HCT116 (cell line): Measurements from ENCODE around the gene S1PR1. TPM values are rescaled to one million over a fixed set of nuclear protein-coding genes. Genes with fewer than 3 reads are reported as not detected.

Experiments used
- ATAC-seq: fragments of 200-7000 bp; cut with Tn5 transposase; 2 replicates; pipeline ENCODE4 v1.9.1; 2020; ENCODE audit warnings: mild to moderate bottlenecking, moderate library complexity
- BruUV-seq: library from RNA; stranded (reverse); fragments of 400-500 nt; replicated peaks from 2 replicates; lab custom pipeline; 2021; lab: Mats Ljungman, UMichigan
- CTCF ChIA-PET: fragments of 300-600 bp; sonication (Branson Sonifier 250); formaldehyde crosslinking; loops from one replicate; lab custom pipeline; 2021; ENCODE audit warnings: antibody characterized with exemption; lab: Charles Lee
- POLR2A ChIA-PET: fragments of 300-600, 350-600 bp; sonication (Branson Sonifier 250); formaldehyde crosslinking; loops from one replicate; lab custom pipeline; 2021; ENCODE audit warnings: antibody characterized with exemption; lab: Charles Lee
- RAD21 ChIA-PET, 2 experiments: fragments of 300-600 bp; sonication (Branson Sonifier 250); formaldehyde crosslinking; loops; one replicate each; lab custom pipeline; 2023; ENCODE audit warnings: low total read pairs in 2 of 2; ENCODE audit not compliant: uncharacterized antibody in 2 of 2, unreplicated experiment in 2 of 2, low non-redundant PET in 1 of 2; lab: Charles Lee
- DNase-seq: peaks from one replicate; pipeline ENCODE4 v3.0.0-alpha.2; 2010; ENCODE audit warnings: low read depth, low spot score
- H2AFZ ChIP-seq: fragments of 200-600 bp; shearing (Covaris generic), sonication (generic); 2 replicates; pipeline ENCODE4 v1.6.1; 2017; ENCODE audit warnings: low read depth, mixed run types, mixed read lengths, antibody characterized with exemption, low read length; ENCODE audit not compliant: poor library complexity, severe bottlenecking
- H3K27ac ChIP-seq: 2 replicates; pipeline ENCODE4 v1.5.1; 2012; ENCODE audit warnings: low read depth, low read length
- H3K27me3 ChIP-seq: fragments of 200-600 bp; sonication (generic); 2 replicates; pipeline ENCODE4 v1.6.1; 2016; ENCODE audit warnings: mixed run types, low read length, mixed read lengths; ENCODE audit not compliant: insufficient read depth
- H3K36me3 ChIP-seq, 2 experiments: fragments of 200-500 bp in 1 of 2; fragments of 200-600 bp in 1 of 2; sonication (Bioruptor generic) in 1 of 2; sonication (generic) in 1 of 2; 2 replicates each; pipeline versions ENCODE4 v1.5.1 to v1.6.1; 2014 to 2016; ENCODE audit warnings: low read length in 2 of 2, inconsistent platforms in 1 of 2, mixed read lengths in 1 of 2, mixed run types in 1 of 2; ENCODE audit not compliant: insufficient read depth in 2 of 2, control insufficient read depth in 1 of 2
- H3K4me1 ChIP-seq, 2 experiments: fragments of 200-600 bp in 1 of 2; sonication (generic) in 1 of 2; 2 replicates each; pipeline versions ENCODE4 v1.5.1 to v1.6.1; 2012 to 2017; ENCODE audit warnings: low read length in 2 of 2, inconsistent platforms in 1 of 2, mild to moderate bottlenecking in 1 of 2, mixed read lengths in 1 of 2, mixed run types in 1 of 2, moderate library complexity in 1 of 2; ENCODE audit not compliant: insufficient read depth in 2 of 2, control insufficient read depth in 1 of 2
- H3K4me2 ChIP-seq: fragments of 200-600 bp; sonication (generic); 2 replicates; pipeline ENCODE4 v1.6.1; 2017; ENCODE audit warnings: mixed run types, low read length, mixed read lengths
- H3K4me3 ChIP-seq, 2 experiments: fragments of 200-600 bp in 1 of 2; sonication (generic) in 1 of 2; replicated peaks in 1 of 2; 2 replicates each; pipeline ENCODE4 v1.5.1; 2011 to 2016; ENCODE audit warnings: low read length in 2 of 2, control low read depth in 1 of 2, low read depth in 1 of 2, mild to moderate bottlenecking in 1 of 2, mixed read lengths in 1 of 2, mixed run types in 1 of 2
- H3K79me2 ChIP-seq: fragments of 200-600 bp; sonication (generic); 2 replicates; pipeline ENCODE4 v1.6.1; 2017; ENCODE audit warnings: mild to moderate bottlenecking, mixed run types, low read length, moderate library complexity, mixed read lengths; ENCODE audit not compliant: insufficient read depth
- H3K9ac ChIP-seq: fragments of 200-600 bp; sonication (generic); 2 replicates; pipeline ENCODE4 v1.6.1; 2016; ENCODE audit warnings: low read length, mixed read lengths
- H3K9me2 ChIP-seq: fragments of 200-600 bp; sonication (generic), shearing (Covaris generic); 2 replicates; pipeline ENCODE4 v1.6.1; 2017; ENCODE audit warnings: mixed run types, mild to moderate bottlenecking, moderate library complexity; ENCODE audit not compliant: insufficient read depth
- H3K9me3 ChIP-seq, 2 experiments: fragments of 200-500 bp in 1 of 2; fragments of 200-600 bp in 1 of 2; sonication (Bioruptor generic) in 1 of 2; sonication (generic) in 1 of 2; 2 replicates each; pipeline ENCODE4 v1.6.1; 2014 to 2017; ENCODE audit warnings: low read length in 2 of 2, mixed read lengths in 2 of 2, inconsistent platforms in 1 of 2, low read depth in 1 of 2, mild to moderate bottlenecking in 1 of 2, mixed run types in 1 of 2, moderate library complexity in 1 of 2; ENCODE audit not compliant: control insufficient read depth in 1 of 2, insufficient read depth in 1 of 2
- H4K20me1 ChIP-seq: fragments of 200-600 bp; sonication (generic), shearing (Covaris generic); 2 replicates; pipeline ENCODE4 v1.6.1; 2017; ENCODE audit warnings: mixed run types, mild to moderate bottlenecking, moderate library complexity; ENCODE audit not compliant: insufficient read depth
- CBX3 ChIP-seq: IDR thresholded peaks from 2 replicates; pipeline ENCODE4 v1.6.1; 2012; ENCODE audit warnings: low read depth
- CEBPB ChIP-seq: IDR thresholded peaks from 2 replicates; pipeline ENCODE4 v1.6.1; 2012; ENCODE audit warnings: low read depth
- EGR1 ChIP-seq: IDR thresholded peaks from 2 replicates; pipeline ENCODE4 v1.6.1; 2012; ENCODE audit warnings: low read depth
- ELF1 ChIP-seq: IDR thresholded peaks from 2 replicates; pipeline ENCODE4 v1.6.1; 2012; ENCODE audit warnings: low read depth, borderline replicate concordance
- EZH2 ChIP-seq: fragments of 200-600 bp; sonication (generic); IDR thresholded peaks from 2 replicates; pipeline ENCODE4 v1.6.1; 2017; ENCODE audit warnings: antibody characterized with exemption, mixed run types
- EZH2phosphoT487 ChIP-seq: fragments of 200-600 bp; IDR thresholded peaks from 2 replicates; pipeline ENCODE4 v1.6.1; 2018; ENCODE audit warnings: antibody characterized with exemption, borderline replicate concordance
- SP1 ChIP-seq: IDR thresholded peaks from 2 replicates; pipeline ENCODE4 v1.6.1; 2012; ENCODE audit warnings: low read depth
- SRF ChIP-seq: IDR thresholded peaks from 2 replicates; pipeline ENCODE4 v1.6.1; 2012; ENCODE audit warnings: low read depth
- YY1 ChIP-seq: IDR thresholded peaks from 2 replicates; pipeline ENCODE4 v1.6.1; 2011; ENCODE audit warnings: low read length, low read depth, moderate library complexity, mild to moderate bottlenecking; ENCODE audit not compliant: insufficient replicate concordance; ENCODE audit errors: extremely low read depth
- ZBTB33 ChIP-seq: IDR thresholded peaks from 2 replicates; pipeline ENCODE4 v1.6.1; 2011; ENCODE audit warnings: mild to moderate bottlenecking, low read length, moderate library complexity; ENCODE audit not compliant: insufficient replicate concordance; ENCODE audit errors: extremely low read depth
- intact Hi-C: fragments of 100-400 bp; cut with micrococcal nuclease; formaldehyde crosslinking; loops from 2 replicates; pipeline ENCODE4 v1.10.0; 2022
- total RNA-seq: library from RNA; stranded (reverse); gene quantifications from one replicate; pipeline ENCODE4 v1.2.1, GENCODE V29; 2021; ENCODE audit not compliant: unreplicated experiment
- TF ChIP-seq, protein P1 (sequence below), 3 experiments: fragments of 200-600 bp in 1 of 3; sonication (generic) in 1 of 3; IDR thresholded peaks in 2 of 3; conservative IDR thresholded peaks in 1 of 3; 2 replicates each; pipeline ENCODE4 v1.5.1; 2012 to 2017; ENCODE audit warnings: low read depth in 2 of 3, low read length in 2 of 3, antibody characterized with exemption in 1 of 3, borderline replicate concordance in 1 of 3, control low read depth in 1 of 3, mild to moderate bottlenecking in 1 of 3, mixed read lengths in 1 of 3, mixed run types in 1 of 3, moderate library complexity in 1 of 3; ENCODE audit not compliant: insufficient read depth in 1 of 3

Gene S1PR1
- total RNA-seq, 1 experiment from 2014 or later, result 0.61 TPM

GRCh38 chr1:101251504-101251903 is 14.7 kb downstream of the S1PR1 start:
- Histone ChIP-seq H3K9ac (no peak overlapping the region), H3K4me1 (peaks cover 0 to 4% of the 10 kb centered on the region in 2 experiments; a peak in 2 of 4 replicates)
- BruUV-seq, result no TSS peak
- intact Hi-C loops, result no loop called here
- no peak for TF ChIP-seq SRF
- no peak for TF ChIP-seq CEBPB
- TF ChIP-seq YY1, result no peak
- TF ChIP-seq CBX3, result no peak
- TF ChIP-seq ELF1, result no peak
- TF ChIP-seq ZBTB33, result no peak
- TF ChIP-seq EGR1, result no peak
- TF ChIP-seq SP1, result no peak
- no peak for TF ChIP-seq EZH2phosphoT487
- TF ChIP-seq, protein P1, sequence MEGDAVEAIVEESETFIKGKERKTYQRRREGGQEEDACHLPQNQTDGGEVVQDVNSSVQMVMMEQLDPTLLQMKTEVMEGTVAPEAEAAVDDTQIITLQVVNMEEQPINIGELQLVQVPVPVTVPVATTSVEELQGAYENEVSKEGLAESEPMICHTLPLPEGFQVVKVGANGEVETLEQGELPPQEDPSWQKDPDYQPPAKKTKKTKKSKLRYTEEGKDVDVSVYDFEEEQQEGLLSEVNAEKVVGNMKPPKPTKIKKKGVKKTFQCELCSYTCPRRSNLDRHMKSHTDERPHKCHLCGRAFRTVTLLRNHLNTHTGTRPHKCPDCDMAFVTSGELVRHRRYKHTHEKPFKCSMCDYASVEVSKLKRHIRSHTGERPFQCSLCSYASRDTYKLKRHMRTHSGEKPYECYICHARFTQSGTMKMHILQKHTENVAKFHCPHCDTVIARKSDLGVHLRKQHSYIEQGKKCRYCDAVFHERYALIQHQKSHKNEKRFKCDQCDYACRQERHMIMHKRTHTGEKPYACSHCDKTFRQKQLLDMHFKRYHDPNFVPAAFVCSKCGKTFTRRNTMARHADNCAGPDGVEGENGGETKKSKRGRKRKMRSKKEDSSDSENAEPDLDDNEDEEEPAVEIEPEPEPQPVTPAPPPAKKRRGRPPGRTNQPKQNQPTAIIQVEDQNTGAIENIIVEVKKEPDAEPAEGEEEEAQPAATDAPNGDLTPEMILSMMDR (IDR thresholded peaks at IDR 0.05 in 2 of 3, conservative IDR thresholded peaks at IDR 0.05 in 1 of 3; ENCODE audit: borderline replicate concordance in 1 of 3, insufficient read depth in 1 of 3, low read depth in 2 of 3, low read length in 2 of 3), result no peak
- no peak for TF ChIP-seq EZH2
- TF ChIP-seq, all 23 proteins: peak for 0
- H4K20me1 ChIP-seq, result no peaks in the 10 kb centered on the region
- POLR2A ChIA-PET, result no interaction called here
- no peaks in the 10 kb centered on the region for H3K9me2 ChIP-seq
- no peaks in the 10 kb centered on the region for H3K36me3 ChIP-seq
- CTCF ChIA-PET, result interaction anchor here (0.9 to 2.1 kb wide), 4 partner anchors 12 to 58 kb away, joined by 3 to 8 read pairs (median 4); no protein-coding TSS in a partner anchor
- ATAC-seq (no peak), DNase-seq (no peak)
- no peaks in the 10 kb centered on the region for H3K9me3 ChIP-seq
- H3K4me3 ChIP-seq, result no peak overlapping the region
- no peak overlapping the region for H2AFZ ChIP-seq
- RAD21 ChIA-PET, result no interaction called here
- no peaks in the 10 kb centered on the region for H3K27me3 ChIP-seq
- H3K4me2 ChIP-seq, result no peak overlapping the region
- H3K79me2 ChIP-seq, result no peaks in the 10 kb centered on the region
- H3K27ac ChIP-seq, result no peak overlapping the region
